H9 (cell line): ENCODE results near the gene DDIT4. TPM values are rescaled to one million over a fixed set of nuclear protein-coding genes. Genes with fewer than 3 reads are reported as not detected.

Experiments
- DNase-seq: peaks from one replicate; pipeline ENCODE4 v3.0.0-alpha.2; 2017
- H2AFZ ChIP-seq: one replicate; pipeline ENCODE4 v1.6.1; 2013; ENCODE audit warnings: mild to moderate bottlenecking, low read length, control low read depth, moderate library complexity
- H2AK5ac ChIP-seq: 2 replicates; pipeline ENCODE4 v1.6.1; 2013; ENCODE audit warnings: low read length, control low read depth, mixed read lengths; ENCODE audit not compliant: insufficient read length
- H2BK120ac ChIP-seq: one replicate; pipeline ENCODE4 v1.6.1; 2013; ENCODE audit warnings: low read depth, mild to moderate bottlenecking, low read length, control low read depth, inconsistent platforms; ENCODE audit not compliant: poor library complexity, severe bottlenecking
- H2BK12ac ChIP-seq: 2 replicates; pipeline ENCODE4 v1.6.1; 2013; ENCODE audit warnings: low read length, control low read depth, mixed read lengths, low read depth; ENCODE audit not compliant: insufficient read length
- H2BK15ac ChIP-seq: 2 replicates; pipeline ENCODE4 v1.6.1; 2013; ENCODE audit warnings: low read depth, low read length, control low read depth
- H2BK20ac ChIP-seq: one replicate; pipeline ENCODE4 v1.6.1; 2013; ENCODE audit warnings: low read depth, mild to moderate bottlenecking, low read length, control low read depth, inconsistent platforms; ENCODE audit not compliant: poor library complexity, severe bottlenecking
- H2BK5ac ChIP-seq: 2 replicates; pipeline ENCODE4 v1.6.1; 2013; ENCODE audit warnings: low read length, control low read depth, mixed read lengths; ENCODE audit not compliant: insufficient read length
- H3K14ac ChIP-seq: 2 replicates; pipeline ENCODE4 v1.6.1; 2013; ENCODE audit warnings: low read length, control low read depth; ENCODE audit not compliant: insufficient read depth
- H3K18ac ChIP-seq: 2 replicates; pipeline ENCODE4 v1.6.1; 2013; ENCODE audit warnings: low read depth, mild to moderate bottlenecking, mixed read lengths, low read length, control low read depth; ENCODE audit not compliant: insufficient read length
- H3K23ac ChIP-seq: 2 replicates; pipeline ENCODE4 v1.6.1; 2013; ENCODE audit warnings: low read length, control low read depth, mixed read lengths, low read depth; ENCODE audit not compliant: insufficient read length
- H3K23me2 ChIP-seq: 2 replicates; pipeline ENCODE4 v1.6.1; 2013; ENCODE audit warnings: low read depth, mild to moderate bottlenecking, mixed read lengths, low read length, control low read depth; ENCODE audit not compliant: insufficient read length, poor library complexity, severe bottlenecking
- H3K27ac ChIP-seq: 2 replicates; pipeline ENCODE4 v1.5.1; 2013; ENCODE audit warnings: low read length, control low read depth, mixed read lengths, low read depth; ENCODE audit not compliant: insufficient read length
- H3K27me3 ChIP-seq: 2 replicates; pipeline ENCODE4 v1.6.1; 2013; ENCODE audit warnings: low read length, control low read depth, inconsistent platforms; ENCODE audit not compliant: insufficient read depth
- H3K4ac ChIP-seq: 2 replicates; pipeline ENCODE4 v1.6.1; 2013; ENCODE audit warnings: low read depth, mild to moderate bottlenecking, control low read depth, inconsistent platforms, low read length, moderate library complexity
- H3K4me1 ChIP-seq: 2 replicates; pipeline ENCODE4 v1.6.1; 2013; ENCODE audit warnings: low read length, control low read depth, inconsistent platforms; ENCODE audit not compliant: insufficient read depth
- H3K4me2 ChIP-seq: 2 replicates; pipeline ENCODE4 v1.6.1; 2013; ENCODE audit warnings: low read length, control low read depth, mixed read lengths; ENCODE audit not compliant: insufficient read length, insufficient read depth
- H3K56ac ChIP-seq: 2 replicates; pipeline ENCODE4 v1.6.1; 2013; ENCODE audit warnings: low read depth, mild to moderate bottlenecking, mixed read lengths, low read length, control low read depth; ENCODE audit not compliant: insufficient read length
- H3K79me1 ChIP-seq: 2 replicates; pipeline ENCODE4 v1.6.1; 2013; ENCODE audit warnings: low read depth, mild to moderate bottlenecking, moderate library complexity, low read length, control low read depth, inconsistent platforms; ENCODE audit not compliant: insufficient read depth, poor library complexity, severe bottlenecking
- H3K79me2 ChIP-seq: 2 replicates; pipeline ENCODE4 v1.6.1; 2013; ENCODE audit warnings: low read length, control low read depth, inconsistent platforms; ENCODE audit not compliant: insufficient read depth
- H3K9ac ChIP-seq: 2 replicates; pipeline ENCODE4 v1.6.1; 2013; ENCODE audit warnings: low read length, control low read depth, mixed read lengths; ENCODE audit not compliant: insufficient read length; ENCODE audit errors: extremely low read depth
- H3K9me3 ChIP-seq: one replicate; pipeline ENCODE4 v1.6.1; 2013; ENCODE audit warnings: low read depth, low read length, inconsistent platforms; ENCODE audit not compliant: control insufficient read depth
- H3T11ph ChIP-seq: one replicate; pipeline ENCODE4 v1.6.1; 2013; ENCODE audit warnings: mild to moderate bottlenecking, low read length, control low read depth, inconsistent platforms
- H4K20me1 ChIP-seq: one replicate; pipeline ENCODE4 v1.6.1; 2013; ENCODE audit not compliant: control insufficient read depth, insufficient read length, insufficient read depth
- H4K5ac ChIP-seq: 2 replicates; pipeline ENCODE4 v1.6.1; 2013; ENCODE audit warnings: low read depth, mild to moderate bottlenecking, mixed read lengths, low read length, control low read depth; ENCODE audit not compliant: insufficient read length
- H4K8ac ChIP-seq: replicated peaks from 2 replicates; pipeline ENCODE4 v1.6.1; 2013; ENCODE audit warnings: low read length, control low read depth, mixed read lengths, low read depth; ENCODE audit not compliant: insufficient read length
- H4K91ac ChIP-seq: 2 replicates; pipeline ENCODE4 v1.6.1; 2013; ENCODE audit warnings: low read depth, mild to moderate bottlenecking, moderate library complexity, mixed read lengths, low read length, control low read depth; ENCODE audit not compliant: insufficient read length
- H3K27ac Mint-ChIP-seq, 3 experiments: 2 replicates in 2 of 3; 3 replicates in 1 of 3; pipeline ENCODE4 v1.8.0; 2020 to 2021; ENCODE audit warnings: mixed read lengths in 3 of 3, mild to moderate bottlenecking in 1 of 3, moderate library complexity in 1 of 3
- H3K27me3 Mint-ChIP-seq: 2 replicates; pipeline ENCODE4 v1.8.0; 2021; ENCODE audit warnings: low read depth, mild to moderate bottlenecking, moderate library complexity, mixed read lengths
- H3K36me3 Mint-ChIP-seq, 3 experiments: 2 replicates in 2 of 3; 3 replicates in 1 of 3; pipeline ENCODE4 v1.8.0; 2020 to 2021; ENCODE audit warnings: low read depth in 3 of 3, mixed read lengths in 3 of 3; ENCODE audit not compliant: insufficient read depth in 1 of 3
- H3K4me1 Mint-ChIP-seq, 2 experiments: 2 replicates each; pipeline ENCODE4 v1.8.0; 2020; ENCODE audit warnings: mixed read lengths in 2 of 2
- H3K4me3 Mint-ChIP-seq, 2 experiments: 2 replicates in 1 of 2; 3 replicates in 1 of 2; pipeline ENCODE4 v1.8.0; 2020 to 2021; ENCODE audit warnings: mild to moderate bottlenecking in 2 of 2, mixed read lengths in 2 of 2, moderate library complexity in 1 of 2
- H3K9me3 Mint-ChIP-seq, 2 experiments: 2 replicates in 1 of 2; 3 replicates in 1 of 2; pipeline ENCODE4 v1.8.0; 2020; ENCODE audit warnings: mild to moderate bottlenecking in 2 of 2, mixed read lengths in 2 of 2, moderate library complexity in 1 of 2
- CTCF ChIP-seq: fragments of 200-600 bp; sonication (generic); conservative IDR thresholded peaks from 3 replicates; pipeline ENCODE4 v1.8.0; 2021; ENCODE audit warnings: antibody characterized with exemption, mild to moderate bottlenecking
- WGBS: extraction: QIAGEN DNeasy Blood & Tissue Kit; methylation state at CpG from one replicate; pipeline ENCODE4 v1.1.7; 2013; ENCODE audit warnings: missing lambda C conversion rate, low lambda C conversion rate, mixed read lengths; ENCODE audit not compliant: insufficient read length; ENCODE audit errors: extremely low coverage; 5-methylcytosine and 5-hydroxymethylcytosine counted together
- total RNA-seq: library from RNA; stranded (reverse); gene quantifications from 2 replicates; pipeline ENCODE4 v1.2.1, GENCODE V29; 2021

Gene DDIT4
- total RNA-seq, 1 experiment from 2014 or later = 84.0 TPM

DNA sequence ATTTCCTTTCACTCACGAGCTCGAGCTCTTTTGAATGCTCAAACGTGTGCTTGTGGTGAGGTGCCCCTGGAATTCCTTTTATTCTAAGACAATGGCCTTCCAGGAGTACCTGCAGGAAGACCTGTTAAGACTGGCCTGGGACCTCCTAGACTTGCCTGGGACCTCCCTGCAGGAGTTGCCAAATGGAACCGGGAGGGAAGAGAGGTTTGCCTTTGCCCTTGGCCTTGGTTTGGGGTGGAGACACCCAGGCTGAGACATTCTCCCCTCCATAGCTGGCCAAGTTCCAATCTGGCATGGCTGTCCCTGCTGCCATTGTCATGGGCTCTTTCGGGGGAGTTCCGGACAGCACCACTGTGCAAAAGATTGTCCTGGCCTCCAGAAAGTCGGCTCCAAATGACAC is 41.3 kb downstream of the DDIT4 start:
- H3K9me3 ChIP-seq = no peaks in the 10 kb centered on the region
- H3K4me2 ChIP-seq = no peak overlapping the region
- H3K56ac ChIP-seq = no peak overlapping the region
- Mint-ChIP-seq H3K4me1 (peaks cover 34 to 37% of the 10 kb centered on the region in 2 experiments), H3K36me3 (no peaks in the 10 kb centered on the region), H3K4me3 (no peak overlapping the region), H3K9me3 (no peaks in the 10 kb centered on the region; a peak in 1 of 5 replicates), H3K27ac (peak overlapping the region; percentile 66 to 87 (median 85)), H3K27me3 (peaks cover 2% of the 10 kb centered on the region)
- no peak overlapping the region for H2AK5ac ChIP-seq
- no peak overlapping the region for H2BK15ac ChIP-seq
- H2BK20ac ChIP-seq = no peak overlapping the region
- no peaks in the 10 kb centered on the region for H3K27me3 ChIP-seq
- no peak overlapping the region for H3K23ac ChIP-seq
- no peak overlapping the region for H2BK12ac ChIP-seq
- no peaks in the 10 kb centered on the region for H3K79me2 ChIP-seq
- peak; percentile 52 for DNase-seq
- H4K20me1 ChIP-seq = no peaks in the 10 kb centered on the region
- no peak overlapping the region for H4K8ac ChIP-seq
- 0 out of 2 replicates have a peak overlapping the region, but pooled peaks have one; percentile 3 for H3K14ac ChIP-seq
- H4K5ac ChIP-seq = no peak overlapping the region
- H3K18ac ChIP-seq = no peak overlapping the region
- no peak overlapping the region for H2BK120ac ChIP-seq
- H3K9ac ChIP-seq = no peak overlapping the region
- no peak for TF ChIP-seq CTCF
- H3K79me1 ChIP-seq = no peaks in the 10 kb centered on the region
- no peak overlapping the region for H3K4ac ChIP-seq
- peaks cover 3% of the 10 kb centered on the region for H3K23me2 ChIP-seq
- H2BK5ac ChIP-seq = no peak overlapping the region
- H4K91ac ChIP-seq = no peak overlapping the region
- H3T11ph ChIP-seq = no peak overlapping the region
- H3K4me1 ChIP-seq = peaks cover 6% of the 10 kb centered on the region; the same call in 1 of the 2 replicates
- H3K27ac ChIP-seq = no peak overlapping the region
- H2AFZ ChIP-seq = no peak overlapping the region
- WGBS = no CpG with 5 or more reads among the region's 7 CpGs
